SW 1271 (cell line): Measurements from ENCODE around the gene ANTXR2.
"Not testable (repeated sequence)": the region's sequence is repeated elsewhere in the genome, so short reads cannot be mapped to it uniquely, and the experiment has no call there.

ENCODE experiments used
- DNase-seq, 2 experiments: peaks; one replicate each; lab custom pipeline; 2025; lab: John Stamatoyannopoulos, UW

Gene ANTXR2

GRCh38 chr4:79918292-79918691 is 154.7 kb downstream of the ANTXR2 start:
- no peak for DNase-seq

GRCh38 chr4:79917246-79917645 is 155.8 kb downstream of the ANTXR2 start:
- DNase-seq: peak in 1 of 2 experiments; percentile 5

GRCh38 chr4:79915246-79915645 is 157.8 kb downstream of the ANTXR2 start:
- no peak for DNase-seq

DNA sequence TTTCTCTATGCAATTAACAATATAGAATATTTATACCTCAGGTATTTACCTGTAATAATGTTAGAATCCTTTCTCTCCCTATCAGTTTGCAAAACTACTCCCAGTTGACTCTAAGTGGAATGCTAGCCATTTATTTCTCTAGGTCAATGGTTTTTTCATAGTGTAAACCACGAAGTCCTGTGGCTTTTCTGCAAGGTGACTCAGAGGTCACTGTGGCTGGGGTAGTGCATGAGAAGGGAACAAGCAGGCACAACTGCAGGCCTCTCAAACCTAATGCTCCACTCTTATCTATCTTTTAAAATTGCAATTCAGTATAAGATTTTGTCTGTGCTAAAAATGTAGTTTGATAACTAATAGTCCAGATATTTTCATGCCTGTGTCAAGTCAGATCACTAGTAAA is 159.4 kb downstream of the ANTXR2 start:
- DNase-seq: peak in 1 of 2 experiments; percentile 2

DNA sequence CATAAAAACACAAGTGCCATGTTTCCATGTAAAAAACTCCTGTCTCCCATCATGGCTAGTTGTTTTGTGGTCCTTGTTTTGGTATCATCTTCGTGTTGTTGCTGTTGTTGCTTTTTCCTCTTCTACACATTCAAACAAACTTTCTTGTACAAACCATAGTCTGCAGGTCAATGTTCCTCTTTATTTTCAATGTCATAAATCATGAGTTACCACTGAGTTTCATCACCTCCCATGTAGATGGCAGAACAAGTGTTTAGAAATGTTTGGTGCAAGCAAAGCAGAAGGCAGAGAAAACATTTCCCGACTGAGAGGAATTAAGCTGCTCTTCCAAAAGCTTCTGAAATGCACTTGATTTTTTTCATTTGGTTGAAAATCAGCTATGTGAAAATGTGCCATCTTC is 166.0 kb downstream of the ANTXR2 start:
- DNase-seq: no peak

DNA sequence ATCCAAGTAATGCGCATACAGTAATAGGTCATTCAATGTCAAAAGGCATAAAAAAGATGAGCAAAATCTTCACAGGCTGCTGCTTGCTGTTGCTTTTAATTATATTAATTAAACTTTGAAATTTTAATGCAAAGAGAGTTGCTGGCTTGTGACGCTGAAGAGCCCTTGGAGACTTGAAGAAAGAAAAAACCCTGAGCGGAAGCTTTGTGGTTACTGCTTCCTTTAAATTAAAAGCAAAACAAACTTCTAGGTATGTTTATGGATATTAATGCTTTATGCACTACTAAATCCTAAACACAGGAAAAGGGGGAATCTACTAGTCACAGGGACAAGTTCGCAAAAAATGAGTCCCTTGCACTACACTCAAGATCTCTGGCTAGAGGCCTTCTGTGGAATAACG is 166.7 kb downstream of the ANTXR2 start:
- no peak for DNase-seq

DNA sequence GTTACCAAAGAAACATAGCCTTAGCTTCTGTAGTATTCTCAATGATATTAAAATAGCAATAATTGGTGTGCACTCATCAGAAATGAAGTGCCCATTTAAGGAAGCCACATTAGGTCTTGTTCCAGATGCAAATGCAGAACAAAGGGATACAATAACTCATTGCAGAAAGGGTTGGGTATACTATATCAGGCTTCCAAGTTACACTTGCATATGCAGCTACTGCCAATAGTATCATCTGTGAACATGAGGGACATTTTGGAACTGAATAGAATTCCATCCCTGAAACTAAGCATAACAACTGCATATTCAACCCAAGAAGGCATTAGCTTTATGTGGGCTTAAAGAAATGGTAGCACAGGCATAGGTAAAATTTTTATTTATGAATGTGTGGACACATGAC is 167.8 kb downstream of the ANTXR2 start:
- no peak for DNase-seq

DNA sequence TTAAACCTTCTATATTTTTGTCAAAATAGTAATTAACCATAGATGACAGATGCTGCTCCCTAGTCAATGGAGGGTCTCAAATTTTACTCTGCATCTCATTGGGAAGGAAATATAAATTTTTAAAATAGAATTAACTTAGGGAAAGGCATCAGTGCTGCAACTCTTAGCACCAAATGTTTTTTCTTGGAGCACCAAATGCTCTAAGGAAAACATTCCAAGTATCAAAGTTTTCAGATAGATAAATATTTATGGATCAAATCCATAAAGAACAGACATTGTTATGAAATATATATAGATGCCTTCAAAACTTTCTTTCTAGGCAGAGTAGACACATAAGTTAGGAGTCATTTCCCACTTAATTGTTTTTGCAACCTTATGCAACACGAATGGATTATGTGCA is 168.7 kb downstream of the ANTXR2 start:
- DNase-seq: no peak

- no peak for DNase-seq
Measured at GRCh38 chr4:79900182-79900581, 172.8 kb downstream of the ANTXR2 start.

GRCh38 chr4:79899481-79899880 is 173.5 kb downstream of the ANTXR2 start:
- no peak for DNase-seq

- DNase-seq: no peak
Measured at GRCh38 chr4:79898055-79898454, 175.0 kb downstream of the ANTXR2 start.

- DNase-seq: no peak
Measured at GRCh38 chr4:79897174-79897573, 175.9 kb downstream of the ANTXR2 start.

GRCh38 chr4:79893456-79893855 is 179.6 kb downstream of the ANTXR2 start:
- no peak for DNase-seq

GRCh38 chr4:79889026-79889425 is 184.0 kb downstream of the ANTXR2 start:
- DNase-seq: not testable (repeated sequence)

DNA sequence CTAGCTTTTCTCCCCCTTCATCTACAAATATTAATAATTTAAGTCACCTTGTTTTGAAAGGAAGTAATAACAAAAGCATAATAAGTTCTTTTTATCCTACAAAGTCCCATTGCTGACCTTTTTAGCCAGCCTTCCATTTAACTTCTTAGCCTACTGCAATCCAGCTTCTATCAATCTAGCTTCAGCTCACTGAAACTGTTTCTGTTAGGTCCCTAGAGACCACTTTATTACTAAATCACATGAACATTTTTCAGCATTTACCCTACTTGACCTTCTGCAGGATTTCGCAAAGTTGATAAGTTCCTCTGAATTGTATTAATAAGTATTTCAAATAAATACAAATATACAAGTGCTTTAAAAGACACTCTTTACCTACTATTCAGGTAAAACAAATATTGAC is 186.5 kb downstream of the ANTXR2 start:
- no peak for DNase-seq

DNA sequence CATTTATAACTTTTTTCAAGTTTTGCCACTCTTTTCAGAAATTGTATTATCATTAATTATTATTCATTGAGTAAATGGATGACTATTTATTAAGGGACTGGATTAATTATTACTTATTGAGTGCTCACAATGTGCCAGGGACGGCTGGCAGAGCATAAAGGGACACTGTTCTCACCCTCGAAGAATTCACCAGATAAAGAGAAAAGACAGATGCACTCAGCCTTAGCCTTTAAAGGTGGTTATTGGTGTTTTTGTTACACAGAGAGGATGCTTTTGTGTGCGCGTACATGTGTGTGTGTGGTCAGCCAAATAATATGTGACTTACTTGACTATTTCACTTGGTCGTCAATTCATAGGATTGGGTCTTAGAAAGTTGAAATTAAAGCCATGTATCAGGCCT is 187.0 kb downstream of the ANTXR2 start:
- no peak for DNase-seq

DNA sequence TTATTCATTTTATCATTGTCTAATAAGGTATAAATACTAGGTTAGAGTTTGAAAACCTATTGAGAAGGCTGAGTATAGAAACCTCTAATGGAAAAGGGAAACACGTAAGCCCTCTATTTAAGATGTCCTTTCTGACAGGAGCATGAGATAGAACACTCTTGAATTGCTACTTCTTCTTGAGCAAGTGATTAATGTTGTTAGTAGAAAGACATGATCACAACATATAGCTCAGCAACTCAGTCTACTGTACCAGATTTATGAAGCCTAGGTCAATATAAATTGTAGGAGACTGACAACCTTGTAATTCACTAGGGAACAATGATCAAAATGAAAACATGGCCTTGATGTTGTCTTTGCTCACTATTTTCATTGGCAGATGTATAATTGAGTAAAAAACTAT is 189.7 kb downstream of the ANTXR2 start:
- no peak for DNase-seq

GRCh38 chr4:79882806-79883205 is 190.2 kb downstream of the ANTXR2 start:
- DNase-seq: no peak

DNA sequence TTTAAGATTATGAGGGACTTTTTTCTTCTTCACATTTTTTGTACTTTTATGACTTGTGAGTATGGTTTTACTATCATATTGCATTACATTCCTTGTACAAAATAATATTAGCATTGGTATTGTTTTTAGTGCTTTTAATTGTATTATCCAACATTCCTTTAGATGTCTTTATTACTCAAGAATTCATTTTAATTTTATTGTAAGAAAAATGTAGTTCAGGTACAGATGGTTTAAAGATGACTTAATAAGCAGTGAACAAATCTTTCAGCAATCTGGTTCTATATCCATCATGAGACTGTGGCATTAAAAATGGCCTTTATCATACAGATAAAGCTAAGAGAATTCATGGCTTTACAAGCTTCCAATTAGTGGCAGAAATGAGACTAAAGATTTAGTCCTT is 191.6 kb downstream of the ANTXR2 start:
- DNase-seq: no peak

DNA sequence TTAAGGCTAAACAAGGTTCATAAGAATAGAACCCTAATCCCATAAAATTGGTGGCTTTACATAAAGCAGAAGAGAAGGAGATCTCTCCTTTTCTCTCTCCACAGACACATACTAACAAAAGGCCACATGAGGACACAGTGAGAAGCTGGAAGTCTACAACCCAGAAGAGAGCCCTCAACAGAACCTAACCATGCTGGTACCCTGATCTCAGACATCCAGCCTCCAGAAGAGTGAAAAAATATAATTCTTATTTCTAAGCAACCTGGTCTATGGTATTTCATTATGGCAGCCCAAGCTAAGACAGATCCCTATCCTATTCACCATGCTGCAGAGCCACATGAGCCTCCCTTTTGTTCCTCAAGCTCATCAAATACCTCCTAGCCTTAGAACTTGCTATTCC is 195.5 kb downstream of the ANTXR2 start:
- DNase-seq: no peak

GRCh38 chr4:79875344-79875899 is 197.6 kb downstream of the ANTXR2 start:
- no peak for DNase-seq

GRCh38 chr4:79874197-79874596 is 198.8 kb downstream of the ANTXR2 start:
- no peak for DNase-seq

DNA sequence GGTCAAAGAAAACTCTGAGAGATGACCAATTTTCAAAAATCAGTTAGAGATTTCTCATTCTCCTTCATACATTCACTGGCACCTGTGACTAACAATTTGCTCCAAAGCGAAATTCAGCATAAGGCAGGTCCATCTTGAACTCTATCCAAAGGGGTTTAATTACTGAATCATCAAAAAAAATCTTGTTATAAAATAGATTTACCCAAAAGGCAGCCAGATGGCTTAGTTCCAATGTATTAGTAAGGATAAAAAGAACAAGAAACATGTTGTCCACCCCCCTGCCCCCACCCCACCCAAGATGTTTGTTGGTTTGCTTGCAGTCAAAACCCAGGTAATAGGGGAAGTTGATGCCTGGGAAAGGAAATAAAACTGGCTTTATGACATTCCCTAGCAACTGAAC is 200.3 kb downstream of the ANTXR2 start:
- DNase-seq: no peak

DNA sequence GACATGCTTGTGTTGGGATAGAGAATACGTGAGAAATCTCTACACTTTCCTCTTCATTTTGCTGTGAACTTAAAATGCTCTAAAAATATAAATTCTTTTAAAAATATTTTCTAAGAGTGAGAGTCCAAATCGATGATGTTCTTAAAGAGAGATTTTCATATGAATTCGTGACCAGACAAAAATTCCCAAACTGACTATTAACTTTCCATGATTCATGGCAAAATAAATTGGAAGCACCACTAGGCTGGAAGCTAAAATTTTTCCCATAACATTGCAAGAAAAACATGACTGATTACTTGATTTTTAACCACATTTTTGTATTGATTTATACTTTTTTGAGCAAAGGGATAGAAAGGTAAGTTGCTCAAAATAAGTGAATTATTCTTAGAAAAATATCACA is 201.1 kb downstream of the ANTXR2 start:
- no peak for DNase-seq
